GM12878 (cell line): ENCODE measurements around the gene PSPN.

Source experiments
- CEBPB ChIP-seq, 2 experiments: fragments of 150-350 bp in 1 of 2; IDR thresholded peaks; 2 replicates each; pipeline ENCODE4 v1.6.1; 2012 to 2014; ENCODE audit warnings: low read depth in 2 of 2, low read length in 2 of 2, borderline replicate concordance in 1 of 2, inconsistent platforms in 1 of 2
- ZNF274 ChIP-seq: IDR thresholded peaks from one replicate; pipeline ENCODE4 v1.8.0; 2011; ENCODE audit not compliant: insufficient read length, insufficient read depth

DNA sequence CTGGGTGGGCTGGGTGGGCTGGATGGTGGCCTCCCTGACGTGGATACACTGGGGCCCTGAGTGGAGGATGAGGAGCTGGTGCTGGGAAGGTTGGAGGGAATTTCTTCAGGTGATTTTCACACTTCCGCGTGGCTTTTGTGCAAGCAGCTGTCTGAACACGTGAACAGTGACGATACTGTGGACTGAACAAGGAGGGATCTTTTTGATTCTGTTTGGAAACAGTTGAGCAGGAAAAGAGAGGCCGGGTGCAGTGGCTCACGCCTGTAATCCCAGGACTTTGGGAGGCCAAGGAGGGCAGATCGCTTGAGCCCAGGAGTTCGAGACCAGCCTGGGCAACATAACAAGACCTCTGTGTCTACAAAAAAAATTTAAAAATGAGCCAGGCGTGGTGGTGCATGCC lies 26.3 kb upstream of the PSPN start:
- TF ChIP-seq CEBPB (IDR thresholded peaks at IDR 0.05; ENCODE audit: borderline replicate concordance in 1 of 2, low read depth in 2 of 2, low read length in 2 of 2) (no peak), ZNF274 (no peak)
